A549 (cell line): ENCODE data around the gene GTF2A2.

Source experiments
- CTCF ChIP-seq: fragments of >200 bp; sonication (Bioruptor Twin); formaldehyde crosslinking; IDR thresholded peaks from 3 replicates; pipeline ENCODE4 v1.5.1; 2016
- MYC ChIP-seq: IDR thresholded peaks from 2 replicates; pipeline ENCODE4 v1.6.1; 2012; ENCODE audit warnings: mild to moderate bottlenecking, inconsistent platforms, low read length, improper control_type of control experiment, borderline replicate concordance
- NPAS2 ChIP-seq: fragments of 250-450 bp; sonication (Bioruptor Pico); IDR thresholded peaks from 2 replicates; pipeline ENCODE4 v1.8.0; 2022; ENCODE audit warnings: mild to moderate bottlenecking, moderate library complexity, borderline replicate concordance
- RCOR1 ChIP-seq: fragments of 150-350 bp; IDR thresholded peaks from 2 replicates; pipeline ENCODE4 v1.6.1; 2014; ENCODE audit warnings: antibody characterized with exemption, low read length, low read depth
- ZFP36 ChIP-seq: fragments of 450-650 bp; IDR thresholded peaks from 2 replicates; pipeline ENCODE4 v1.6.1; 2014; ENCODE audit warnings: borderline replicate concordance; ENCODE audit not compliant: partially characterized antibody

- TF ChIP-seq RCOR1 (no peak), NPAS2 (CRISPR knock-in tag) (no peak), MYC (no peak), ZFP36 (no peak), CTCF (no peak)
These were observed 67.3 kb downstream of the GTF2A2 start for GRCh38 chr15:59590027-59590426.
